ENCODE measurements around the gene GGT5.

DNA sequence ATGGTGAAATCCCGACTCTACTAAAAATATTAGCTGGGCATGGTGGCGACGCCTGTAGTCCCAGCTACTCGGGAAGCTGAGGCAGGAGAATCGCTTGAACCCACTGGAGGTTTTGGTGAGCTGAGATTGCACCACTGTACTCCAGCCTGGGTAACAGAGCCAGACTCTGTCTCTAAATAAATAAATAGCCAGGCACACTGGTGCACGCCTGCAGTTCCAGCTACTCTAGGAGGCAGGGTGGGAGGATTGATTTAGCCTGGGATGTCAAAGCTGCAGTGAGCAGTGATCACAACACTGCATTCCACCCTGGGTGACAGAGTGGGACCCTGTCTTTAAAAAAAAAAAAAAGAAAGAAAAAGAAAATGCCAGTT lies 46.2 kb downstream of the GGT5 start:
- TF ChIP-seq CTCF (IDR thresholded peaks at IDR 0.05; ENCODE audit: poor library complexity) (no peak), EZH2phosphoT487 (IDR thresholded peaks at IDR 0.05; ENCODE audit: low read depth, severe bottlenecking, unreplicated experiment) (no peak), EZH2 (IDR thresholded peaks at IDR 0.05; ENCODE audit: borderline replicate concordance) (no peak)

All from hepatocyte (in vitro differentiated cells).